GM18520 (cell line): ENCODE measurements around the gene TMIGD1.
"Not testable (repeated sequence)": the region's sequence is repeated elsewhere in the genome, so short reads cannot be mapped to it uniquely, and the experiment has no call there.

Experiments used
- ATAC-seq: cut with Tn5 transposase; IDR thresholded peaks from one replicate; pipeline ENCODE4 v1.9.1; 2021; ENCODE audit not compliant: unreplicated experiment

TMIGD1 gene

GRCh38 chr17:30358055-30358760, 24.4 kb upstream of the TMIGD1 start:
- no peak for ATAC-seq

GRCh38 chr17:30357476-30357875, 23.6 kb upstream of the TMIGD1 start:
- ATAC-seq: no peak

GRCh38 chr17:30354701-30355100, 20.8 kb upstream of the TMIGD1 start:
- no peak for ATAC-seq

- ATAC-seq: no peak
Observed at GRCh38 chr17:30352240-30352814, 18.5 kb upstream of the TMIGD1 start.

- ATAC-seq: no peak
Observed at GRCh38 chr17:30351735-30352134, 17.9 kb upstream of the TMIGD1 start.

- not testable (repeated sequence) for ATAC-seq
Observed at GRCh38 chr17:30351263-30351662, 17.4 kb upstream of the TMIGD1 start.

- ATAC-seq: no peak
Observed at GRCh38 chr17:30349252-30349651, 15.4 kb upstream of the TMIGD1 start.

GRCh38 chr17:30347488-30347887, 13.6 kb upstream of the TMIGD1 start:
- no peak for ATAC-seq

GRCh38 chr17:30346221-30346795, 12.5 kb upstream of the TMIGD1 start:
- no peak for ATAC-seq

- ATAC-seq: no peak
Observed at GRCh38 chr17:30345527-30346075, 11.7 kb upstream of the TMIGD1 start.

- no peak for ATAC-seq
Observed at GRCh38 chr17:30345089-30345433, 11.2 kb upstream of the TMIGD1 start.

GRCh38 chr17:30344283-30345088, 10.6 kb upstream of the TMIGD1 start:
- no peak for ATAC-seq

GRCh38 chr17:30343796-30344195, 9.9 kb upstream of the TMIGD1 start:
- no peak for ATAC-seq

GRCh38 chr17:30343244-30343643, 9.4 kb upstream of the TMIGD1 start:
- ATAC-seq: not testable (repeated sequence)

- no peak for ATAC-seq
Observed at GRCh38 chr17:30341703-30342249, 7.9 kb upstream of the TMIGD1 start.

- no peak for ATAC-seq
Observed at GRCh38 chr17:30340801-30341356, 7.0 kb upstream of the TMIGD1 start.

- ATAC-seq: no peak
Observed at GRCh38 chr17:30339086-30339485, 5.2 kb upstream of the TMIGD1 start.

- ATAC-seq: no peak
Observed at GRCh38 chr17:30337393-30337999, 3.6 kb upstream of the TMIGD1 start.

GRCh38 chr17:30336369-30337171, 2.7 kb upstream of the TMIGD1 start:
- ATAC-seq: no peak

- no peak for ATAC-seq
Observed at GRCh38 chr17:30334421-30334820, 564 bp upstream of the TMIGD1 start.
